GM13976 (cell line): ENCODE data around the gene JAM3.
"Not testable (repeated sequence)": the region's sequence is repeated elsewhere in the genome, so short reads cannot be mapped to it uniquely, and the experiment has no call there.

ENCODE experiments used
- DNase-seq: peaks from one replicate; pipeline ENCODE4 v3.0.0; 2012; ENCODE audit warnings: low spot score
- CTCF ChIP-seq: IDR thresholded peaks from 2 replicates; pipeline ENCODE4 v1.5.1; 2012; ENCODE audit warnings: borderline replicate concordance, mild to moderate bottlenecking; ENCODE audit not compliant: insufficient read depth; ENCODE audit errors: extremely low read depth, missing control alignments, control extremely low read depth
- in situ Hi-C: fragments of 300-500 bp; cut with MboI; formaldehyde crosslinking; loops from one replicate; pipeline ENCODE4 v1.12.0; 2022; ENCODE audit warnings: low sequenced_read_pairs, mixed read lengths, inconsistent platforms; ENCODE audit not compliant: unreplicated experiment

The JAM3 gene

DNA sequence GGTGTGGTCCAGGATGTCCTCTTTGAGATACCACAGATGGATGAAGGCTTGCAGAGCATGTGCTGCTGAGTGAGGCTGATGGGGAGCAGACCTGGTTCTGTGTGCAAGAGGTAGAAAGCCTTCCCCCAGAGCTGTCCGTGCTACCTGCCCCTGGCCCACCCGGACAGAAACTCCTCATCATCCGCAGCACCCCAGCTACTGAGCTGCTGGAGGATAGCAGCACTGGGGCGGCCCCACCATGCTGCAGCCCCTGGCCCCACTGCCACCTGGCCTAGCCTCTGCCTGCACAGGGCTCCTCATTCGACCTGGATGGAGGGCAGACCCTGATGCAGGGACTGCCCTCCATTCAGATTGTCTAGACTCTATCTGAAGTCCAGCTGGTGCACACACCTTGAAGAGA, 104.4 kb downstream of the JAM3 start:
- DNase-seq, result no peak
- in situ Hi-C loops, result no loop called here
- TF ChIP-seq CTCF, result no peak

DNA sequence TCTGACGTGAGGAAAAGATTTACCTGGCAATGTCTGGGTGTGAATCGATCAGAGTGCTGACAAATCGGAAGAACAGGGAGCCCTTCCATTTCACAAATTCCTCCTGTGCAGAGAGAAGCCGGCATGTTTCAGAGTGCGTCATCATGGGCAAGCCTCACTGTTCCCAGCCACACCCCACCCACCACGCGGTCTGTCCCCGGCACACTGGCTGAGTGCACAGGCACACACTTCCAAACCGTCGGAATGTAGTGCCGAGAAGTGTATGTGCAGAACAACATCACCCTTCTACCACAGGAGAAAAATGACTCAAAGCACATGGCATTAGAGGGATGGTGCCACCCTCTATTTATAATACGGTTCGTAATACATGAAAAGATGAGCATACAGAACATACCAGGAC, 107.4 kb downstream of the JAM3 start:
- no peak for DNase-seq
- no peak for TF ChIP-seq CTCF
- in situ Hi-C loops, result no loop called here

- DNase-seq, result no peak
- in situ Hi-C loops, result no loop called here
- no peak for TF ChIP-seq CTCF
Observed at GRCh38 chr11:134178032-134178674, 109.3 kb downstream of the JAM3 start.

GRCh38 chr11:134181707-134182106, 112.8 kb downstream of the JAM3 start:
- in situ Hi-C loops, result no loop called here
- TF ChIP-seq CTCF, result no peak
- DNase-seq, result no peak

DNA sequence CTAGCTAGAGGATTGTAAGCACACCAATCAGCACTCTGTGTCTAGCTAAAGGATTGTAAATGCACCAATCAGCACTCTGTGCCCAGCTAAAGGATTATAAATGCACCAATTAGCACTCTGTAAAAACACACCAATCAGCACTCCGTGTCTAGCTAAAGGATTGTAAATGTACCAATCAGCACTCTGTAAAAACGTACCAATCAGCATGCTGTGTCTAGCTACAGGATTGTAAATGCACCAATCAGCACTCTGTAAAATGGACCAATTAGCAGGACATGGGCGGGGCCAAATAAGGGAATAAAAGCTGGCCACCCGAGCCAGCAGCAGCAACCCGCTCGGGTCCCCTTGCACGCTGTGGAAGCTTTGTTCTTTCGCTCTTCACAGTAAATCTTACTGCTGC, 119.2 kb downstream of the JAM3 start:
- DNase-seq, in situ Hi-C loops: not testable (repeated sequence)

- no peak for TF ChIP-seq CTCF
- in situ Hi-C loops, result no loop called here
- DNase-seq, result no peak
Observed at GRCh38 chr11:134196756-134197155, 127.9 kb downstream of the JAM3 start.

GRCh38 chr11:134199531-134199930, 130.7 kb downstream of the JAM3 start:
- DNase-seq, result no peak
- no peak for TF ChIP-seq CTCF
- in situ Hi-C loops, result no loop called here

DNA sequence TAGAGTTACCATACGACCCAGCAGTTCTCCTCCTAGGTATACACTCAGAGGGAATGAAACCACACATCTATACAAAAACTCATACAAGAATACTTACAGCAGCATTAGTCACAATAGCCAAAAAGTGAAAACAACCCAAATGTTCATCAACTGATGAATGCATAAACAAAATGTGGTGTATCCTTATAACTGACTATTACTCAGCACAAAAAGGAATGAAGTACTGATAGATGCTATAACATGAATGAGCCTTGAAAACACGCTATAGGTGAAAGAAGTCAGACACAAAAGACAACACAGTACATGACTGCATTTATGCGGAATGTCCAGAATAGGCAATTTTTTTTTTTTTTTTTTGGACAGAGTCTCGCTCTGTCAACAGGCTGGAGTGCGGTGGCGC, 131.8 kb downstream of the JAM3 start:
- no peak for TF ChIP-seq CTCF
- in situ Hi-C loops, result no loop called here
- no peak for DNase-seq
